ENCODE data around the gene SHISAL2A. TPM values are rescaled to one million over a fixed set of nuclear protein-coding genes. Genes with fewer than 3 reads are reported as not detected.
A peak's percentile ranks its signal among the peaks of the same experiment; 100 is the strongest.

Gene SHISAL2A
- total and polyA plus RNA-seq, 2 donors (not counting 3 experiments of a cell fraction or from before 2014, with no cell fraction given), result not detected

DNA sequence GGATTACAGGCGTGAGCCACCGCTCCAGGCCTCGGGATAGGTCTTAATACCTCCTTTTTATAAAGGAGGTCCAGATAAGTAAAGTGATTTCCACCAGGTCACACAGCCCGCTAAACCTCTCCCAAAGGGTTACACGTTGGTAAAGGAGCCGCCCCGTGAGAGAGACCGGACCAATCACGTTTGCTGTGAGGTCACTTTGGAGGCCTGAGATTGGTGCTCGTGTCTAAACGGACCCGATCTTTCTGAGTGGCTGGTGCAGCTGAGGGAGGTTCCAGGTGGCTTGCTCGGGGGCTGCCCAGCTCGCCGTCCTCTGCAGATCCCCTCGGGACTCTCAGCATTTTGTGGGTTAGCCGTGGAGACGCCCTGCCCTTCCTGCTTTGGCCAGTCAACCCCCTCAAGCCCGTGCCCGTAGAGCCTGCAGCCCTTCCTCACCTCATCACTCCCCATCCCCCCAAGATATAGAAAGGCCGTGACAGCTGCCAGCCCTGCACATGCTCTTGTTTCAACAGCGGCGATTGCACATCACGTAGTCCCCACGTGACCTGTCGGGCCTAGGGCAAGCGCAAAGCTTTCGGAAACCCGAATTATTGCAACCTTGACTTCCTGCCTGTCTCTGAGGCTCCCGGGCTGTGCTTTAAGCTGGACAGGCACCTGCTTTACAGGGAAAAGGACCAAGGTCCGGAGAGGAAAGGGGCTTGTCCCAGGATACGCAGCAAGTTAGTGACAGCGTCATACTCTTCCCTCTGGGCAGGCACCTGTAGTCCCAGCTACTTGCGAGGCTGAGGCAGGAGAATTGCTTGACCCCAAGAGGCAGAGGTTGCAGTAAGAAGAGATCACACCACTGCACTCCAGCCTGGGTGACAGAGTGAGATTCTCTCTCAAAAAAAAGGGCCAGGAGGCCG lies 70.2 kb downstream of the SHISAL2A start:
- Histone ChIP-seq H3K4me1 (ENCODE audit: control insufficient read depth, extremely low read depth, insufficient read depth, low read length) (peaks cover 8% of the 10 kb centered on the region), H3K27me3 (ENCODE audit: control insufficient read depth in 2 of 2, insufficient read depth in 2 of 2, low read length in 2 of 2) (peaks cover 0 to 9% of the 10 kb centered on the region in 2 experiments), H3K4me3 (replicated peaks in 1 of 3; ENCODE audit: insufficient read depth in 1 of 3, low read depth in 1 of 3, low read length in 3 of 3) (peak overlapping the region; percentile 15 to 48 (median 32)), H3K36me3 (ENCODE audit: control insufficient read depth in 2 of 2, extremely low read depth in 1 of 2, insufficient read depth in 2 of 2, low read length in 2 of 2) (no peaks in the 10 kb centered on the region), H3K27ac (ENCODE audit: insufficient read depth, low read depth, low read length) (peak overlapping the region; percentile 2), H3K9ac (replicated peaks; ENCODE audit: extremely low read depth, insufficient read depth, low read length) (peak overlapping the region; percentile 56), H2AFZ (ENCODE audit: low read depth, low read length) (peak overlapping the region; percentile 92), H3K9me3 (replicated peaks; ENCODE audit: control insufficient read depth, insufficient read depth, low read length) (no peaks in the 10 kb centered on the region), H3K9me1 (replicated peaks; ENCODE audit: control insufficient read depth, extremely low read depth, insufficient read depth, low read length) (no peaks in the 10 kb centered on the region), H4K20me1 (replicated peaks; ENCODE audit: control insufficient read depth, extremely low read depth, insufficient read depth, low read length) (no peaks in the 10 kb centered on the region), H3K79me2 (ENCODE audit: control insufficient read depth, insufficient read depth, low read length) (no peaks in the 10 kb centered on the region), H3K4me2 (ENCODE audit: insufficient read depth, low read length) (peak overlapping the region; percentile 75)
- CTCF ChIA-PET, result interaction anchor here (0.7 to 1.5 kb wide), 3 partner anchors 17 to 479 kb away, joined by 3 to 7 read pairs (median 4); partner anchors contain the start of gene ZYG11A
- dilution Hi-C loops (cut with MboI; ENCODE audit: extremely low pct_ligation_motif_present, low sequenced_read_pairs) (no loop called here), intact Hi-C loops (cut with micrococcal nuclease) (loop anchor here (5.0 kb wide), 3 partner anchors 139 to 344 kb away; partner anchors contain the start of genes ECHDC2 and ZYG11A)
- BruUV-seq (replicated peaks), result no TSS peak
- POLR2A ChIA-PET, result no interaction called here
- FAIRE-seq, result peak; percentile 95
- DNase-seq (ENCODE audit: low read depth, low spot score), result peak; percentile 89
- TF ChIP-seq, protein P1, sequence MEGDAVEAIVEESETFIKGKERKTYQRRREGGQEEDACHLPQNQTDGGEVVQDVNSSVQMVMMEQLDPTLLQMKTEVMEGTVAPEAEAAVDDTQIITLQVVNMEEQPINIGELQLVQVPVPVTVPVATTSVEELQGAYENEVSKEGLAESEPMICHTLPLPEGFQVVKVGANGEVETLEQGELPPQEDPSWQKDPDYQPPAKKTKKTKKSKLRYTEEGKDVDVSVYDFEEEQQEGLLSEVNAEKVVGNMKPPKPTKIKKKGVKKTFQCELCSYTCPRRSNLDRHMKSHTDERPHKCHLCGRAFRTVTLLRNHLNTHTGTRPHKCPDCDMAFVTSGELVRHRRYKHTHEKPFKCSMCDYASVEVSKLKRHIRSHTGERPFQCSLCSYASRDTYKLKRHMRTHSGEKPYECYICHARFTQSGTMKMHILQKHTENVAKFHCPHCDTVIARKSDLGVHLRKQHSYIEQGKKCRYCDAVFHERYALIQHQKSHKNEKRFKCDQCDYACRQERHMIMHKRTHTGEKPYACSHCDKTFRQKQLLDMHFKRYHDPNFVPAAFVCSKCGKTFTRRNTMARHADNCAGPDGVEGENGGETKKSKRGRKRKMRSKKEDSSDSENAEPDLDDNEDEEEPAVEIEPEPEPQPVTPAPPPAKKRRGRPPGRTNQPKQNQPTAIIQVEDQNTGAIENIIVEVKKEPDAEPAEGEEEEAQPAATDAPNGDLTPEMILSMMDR (IDR thresholded peaks at IDR 0.05; ENCODE audit: extremely low read depth in 1 of 2, insufficient read depth in 1 of 2, low read depth in 1 of 2, low read length in 2 of 2), result no peak
- TF ChIP-seq, protein P2, sequence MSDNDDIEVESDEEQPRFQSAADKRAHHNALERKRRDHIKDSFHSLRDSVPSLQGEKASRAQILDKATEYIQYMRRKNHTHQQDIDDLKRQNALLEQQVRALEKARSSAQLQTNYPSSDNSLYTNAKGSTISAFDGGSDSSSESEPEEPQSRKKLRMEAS (IDR thresholded peaks at IDR 0.05; ENCODE audit: insufficient read depth, insufficient read length), result peak; percentile 92
- TF ChIP-seq EZH2 (IDR thresholded peaks at IDR 0.05; ENCODE audit: borderline replicate concordance, low read depth, low read length, severe bottlenecking), result no peak
- peak; percentile 24 for TF ChIP-seq POLR2AphosphoS5 (IDR thresholded peaks at IDR 0.05; ENCODE audit: insufficient read depth, low read depth, low read length)
- no peak for TF ChIP-seq JUN (IDR thresholded peaks at IDR 0.05; ENCODE audit: borderline replicate concordance, insufficient read depth, insufficient read length, low read depth)
- peak; percentile 54 for TF ChIP-seq POLR2A (IDR thresholded peaks at IDR 0.05; ENCODE audit: low read depth, low read length)
- no peak for TF ChIP-seq GATA2 (IDR thresholded peaks at IDR 0.05; ENCODE audit: insufficient read depth, insufficient read length, low read depth, low read length)
- TF ChIP-seq FOS (IDR thresholded peaks at IDR 0.05; ENCODE audit: borderline replicate concordance, insufficient read depth, low read length), result no peak
- TF ChIP-seq MYC (IDR thresholded peaks at IDR 0.05; ENCODE audit: low read depth, low read length), result no peak

All from endothelial cell of umbilical vein (primary cell).